Middle frontal gyrus (tissue), 1 donor: ENCODE measurements around the gene TRAPPC5.

Experiments
- DNase-seq: peaks from one replicate; pipeline ENCODE4 v3.0.0-alpha.2; 2015; ENCODE audit warnings: low spot score; ENCODE audit errors: extremely low spot score

The TRAPPC5 gene

GRCh38 chr19:7699003-7699402, 18.4 kb downstream of the TRAPPC5 start:
- DNase-seq = no peak

DNA sequence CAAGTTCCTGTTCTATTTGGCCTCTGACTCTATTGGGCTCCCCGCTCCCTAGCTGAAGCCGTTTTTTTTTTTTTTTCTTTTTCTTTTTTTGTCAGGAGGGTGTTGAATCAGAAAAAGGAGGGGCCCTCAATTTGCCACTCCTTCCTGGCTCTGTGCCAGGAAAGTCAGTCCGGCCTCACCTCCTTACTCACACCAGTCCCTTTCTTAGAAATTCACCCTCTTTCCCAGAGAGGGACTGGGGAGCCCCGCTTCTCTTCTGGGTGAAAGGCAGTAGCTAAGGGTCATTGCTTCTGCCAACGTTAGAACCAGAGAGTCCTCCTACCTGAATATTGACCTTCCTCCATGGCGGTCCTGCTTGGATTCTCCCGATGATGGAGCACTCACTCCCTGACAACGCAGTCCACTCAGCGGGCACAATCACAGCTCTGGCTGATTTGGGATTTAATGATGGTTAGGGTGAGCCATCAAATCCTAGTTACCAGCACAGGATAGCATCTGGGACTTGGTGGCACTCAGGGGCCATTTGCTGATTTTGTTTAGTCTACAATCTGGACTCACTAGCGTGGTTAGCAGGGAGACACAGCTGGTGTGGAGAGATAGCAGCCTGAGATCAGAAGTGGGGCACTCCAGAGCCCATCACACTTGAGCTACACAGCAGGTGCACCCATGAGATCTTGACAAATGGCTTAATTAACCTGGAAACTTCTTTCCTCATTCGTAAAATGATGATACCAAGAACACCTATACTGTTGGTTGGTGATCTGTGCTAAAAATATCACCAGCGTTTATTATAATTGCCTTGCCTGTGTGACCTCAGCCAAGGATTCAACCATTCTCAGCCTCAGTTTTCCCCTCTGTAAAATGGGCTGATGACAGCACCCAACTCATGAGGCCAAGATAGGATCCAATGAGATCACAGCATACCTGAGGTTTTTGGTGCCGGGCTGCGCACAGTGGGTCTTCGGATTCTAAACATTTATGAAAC, 19.1 kb downstream of the TRAPPC5 start:
- DNase-seq = no peak

DNA sequence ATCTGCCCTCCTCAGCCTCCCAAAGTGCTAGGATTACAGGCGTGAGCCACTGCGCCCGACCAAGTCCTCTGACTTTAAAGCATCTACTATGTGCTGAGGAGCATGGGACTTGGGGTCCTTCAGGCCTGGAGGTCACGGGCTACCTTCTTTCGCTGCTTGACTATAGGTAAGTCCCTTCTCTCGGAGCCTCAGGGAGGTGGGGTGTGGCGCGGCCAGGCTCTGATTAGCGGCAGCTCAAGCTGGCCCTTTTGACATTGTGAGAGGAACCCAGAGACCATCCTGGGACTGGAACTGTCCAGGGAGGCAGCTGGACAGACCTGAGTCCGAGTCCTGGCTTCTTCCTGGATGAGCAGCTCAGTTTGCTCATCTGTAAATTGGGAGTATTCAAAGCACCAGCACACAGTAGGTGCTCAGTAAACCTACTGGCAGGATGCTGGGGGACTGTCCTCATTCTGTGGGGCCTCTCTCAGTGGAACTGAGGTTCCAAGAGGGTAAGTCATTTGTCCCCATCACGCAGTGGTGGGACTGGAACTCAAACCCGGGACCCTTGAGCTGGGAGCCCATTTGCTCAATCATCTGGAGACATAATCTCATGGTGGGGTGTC, 20.5 kb downstream of the TRAPPC5 start:
- no peak for DNase-seq

DNA sequence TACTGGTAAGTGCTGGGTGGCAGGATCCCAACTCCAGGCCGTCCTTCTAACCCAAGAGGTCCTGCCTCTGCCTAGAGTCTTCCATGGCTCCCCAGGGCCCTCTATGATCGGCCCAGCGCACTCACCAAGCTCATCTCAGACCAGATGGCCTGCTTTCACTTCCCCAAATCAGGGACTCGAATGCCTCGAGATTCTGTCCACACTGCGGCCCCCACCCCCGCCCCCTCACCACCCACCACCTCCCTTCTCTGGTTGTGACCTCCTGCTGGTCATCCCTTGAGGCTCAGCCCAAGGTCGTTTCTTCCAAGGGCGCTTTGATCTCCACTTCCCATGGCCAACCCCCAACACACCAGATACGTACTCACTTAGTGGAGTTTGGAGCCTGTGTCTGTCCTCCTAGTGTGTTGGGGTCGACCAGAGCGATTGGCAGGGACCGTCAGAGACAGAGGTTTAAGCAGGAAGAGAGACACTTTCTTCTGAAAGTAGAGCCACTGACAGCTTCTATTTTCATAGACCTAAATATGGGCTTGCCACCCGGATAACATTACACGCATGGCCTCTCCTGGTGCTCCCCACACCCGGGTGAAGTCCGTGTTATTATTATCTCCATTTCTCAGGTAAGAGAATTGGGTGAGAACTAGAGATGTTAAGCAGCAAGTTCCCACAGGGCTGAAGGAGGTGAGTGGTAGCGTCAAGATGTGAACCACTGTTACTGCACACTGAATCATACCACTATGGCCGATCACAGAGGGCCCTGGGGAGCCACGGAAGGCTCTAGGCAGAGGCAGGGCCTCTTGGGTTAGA, 21.2 kb downstream of the TRAPPC5 start, which contains the start of gene FCER2:
Gene FCER2 (minus strand): TSS at position 478 of the 804 bp plus-strand sequence. CDS start 2,371 bp downstream, outside the sequence.
- DNase-seq = no peak

DNA sequence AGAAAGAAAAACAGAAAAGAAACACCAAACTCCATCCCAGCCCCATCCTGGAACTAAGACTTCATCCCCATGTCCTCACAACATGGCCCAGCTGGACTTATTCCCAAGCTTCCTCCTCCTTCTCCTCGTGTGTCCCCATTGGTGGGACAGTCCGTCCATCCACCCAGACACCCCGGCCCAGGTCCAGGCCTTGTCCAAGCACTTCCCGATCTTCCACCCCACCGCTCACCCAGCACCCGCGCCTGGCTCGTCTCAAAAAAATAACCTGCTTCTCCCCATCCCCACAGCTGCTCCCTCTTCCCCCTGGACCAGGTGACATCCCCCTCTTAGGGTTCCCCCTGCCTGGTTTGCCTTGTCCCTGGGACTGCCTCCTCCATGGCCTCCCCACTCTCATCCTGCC, 22.7 kb downstream of the TRAPPC5 start:
- DNase-seq = no peak

- no peak for DNase-seq
Observed at GRCh38 chr19:7704280-7705060, 23.8 kb downstream of the TRAPPC5 start.

DNA sequence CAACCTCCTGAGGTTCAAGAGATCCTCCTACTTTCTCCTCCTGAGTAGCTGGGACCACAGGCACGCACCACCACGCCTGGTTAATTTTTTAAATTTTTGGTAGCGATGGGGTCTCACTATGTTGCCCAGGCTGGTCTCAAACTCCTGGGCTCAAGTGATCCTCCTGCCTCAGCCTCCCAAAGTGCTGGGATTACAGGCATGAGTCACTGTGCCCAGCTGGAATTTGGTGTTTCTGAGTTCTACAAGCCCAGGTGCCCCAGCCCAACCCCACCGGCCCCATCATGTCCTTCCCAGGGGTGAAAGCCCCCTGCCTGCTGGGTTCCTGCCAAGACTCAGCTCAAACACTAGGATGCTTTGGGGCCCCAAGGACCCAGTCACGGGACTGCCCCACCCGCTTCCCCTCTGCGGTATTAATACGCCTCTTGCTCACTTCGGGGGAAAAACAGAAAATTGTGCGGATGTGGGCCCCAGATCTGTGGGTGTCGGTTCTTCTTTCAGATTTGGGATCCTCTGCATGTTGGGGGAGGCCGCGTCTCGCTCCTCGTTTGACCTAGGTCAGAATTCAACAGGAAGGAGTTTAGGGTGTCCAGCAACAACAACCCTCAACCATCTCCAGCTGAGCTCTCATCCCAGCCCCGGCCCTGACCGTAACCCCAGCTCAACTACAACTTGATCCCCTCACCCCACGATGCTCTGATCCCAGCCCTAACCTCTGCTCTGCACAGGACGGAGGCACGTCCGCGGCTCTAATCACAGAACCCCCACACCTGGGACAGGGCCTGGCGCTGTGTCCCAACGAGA, 25.0 kb downstream of the TRAPPC5 start:
- no peak for DNase-seq

- DNase-seq = no peak
Observed at GRCh38 chr19:7706188-7706954, 25.7 kb downstream of the TRAPPC5 start.

DNA sequence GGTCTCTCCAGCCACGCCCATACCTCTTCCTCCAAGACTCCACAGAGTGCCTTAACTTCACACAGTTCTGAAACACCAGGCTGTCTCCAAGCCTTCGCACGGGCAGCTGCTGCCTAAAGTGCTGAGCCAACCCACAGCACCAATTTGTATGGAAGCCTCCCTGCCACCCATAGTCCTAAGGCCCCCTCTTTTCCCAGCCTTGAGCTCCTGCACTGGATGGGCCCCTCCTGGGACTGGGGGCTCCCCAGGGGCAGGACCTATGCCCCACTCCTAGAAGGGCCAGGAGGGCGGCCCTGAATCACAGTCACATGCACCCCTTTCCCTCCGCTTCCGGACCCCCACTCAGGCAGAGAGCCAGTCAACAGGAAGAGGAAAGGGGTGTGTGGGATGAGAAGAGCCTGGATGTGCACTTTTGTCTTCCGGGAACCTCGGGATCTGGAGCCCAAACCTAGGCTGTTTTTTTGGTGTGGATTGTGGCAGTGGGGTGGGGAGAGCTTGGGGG, 26.4 kb downstream of the TRAPPC5 start:
- no peak for DNase-seq

- no peak for DNase-seq
Observed at GRCh38 chr19:7709932-7710460, 29.4 kb downstream of the TRAPPC5 start.

DNA sequence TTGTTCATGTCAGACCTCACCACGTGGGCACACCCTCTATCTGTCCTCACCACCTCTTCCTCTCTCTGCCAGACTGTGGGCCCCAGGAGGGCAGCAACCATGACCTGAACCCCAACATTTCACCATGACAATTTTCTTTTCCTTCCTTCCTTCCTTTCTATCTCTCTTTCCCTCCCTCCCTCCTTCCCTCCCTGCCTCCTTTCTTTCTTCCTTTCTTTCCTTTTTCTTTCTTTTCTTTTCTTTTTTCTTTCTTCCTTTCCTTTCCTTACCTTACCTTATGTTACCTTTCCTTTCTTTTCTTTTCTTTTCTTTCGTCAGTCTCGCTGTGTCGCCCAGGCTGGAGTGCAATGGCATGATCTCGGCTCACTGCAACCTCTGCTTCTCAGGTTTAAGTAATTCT, 30.0 kb downstream of the TRAPPC5 start:
- DNase-seq = no peak

- DNase-seq = no peak
Observed at GRCh38 chr19:7715671-7716070, 35.0 kb downstream of the TRAPPC5 start.

DNA sequence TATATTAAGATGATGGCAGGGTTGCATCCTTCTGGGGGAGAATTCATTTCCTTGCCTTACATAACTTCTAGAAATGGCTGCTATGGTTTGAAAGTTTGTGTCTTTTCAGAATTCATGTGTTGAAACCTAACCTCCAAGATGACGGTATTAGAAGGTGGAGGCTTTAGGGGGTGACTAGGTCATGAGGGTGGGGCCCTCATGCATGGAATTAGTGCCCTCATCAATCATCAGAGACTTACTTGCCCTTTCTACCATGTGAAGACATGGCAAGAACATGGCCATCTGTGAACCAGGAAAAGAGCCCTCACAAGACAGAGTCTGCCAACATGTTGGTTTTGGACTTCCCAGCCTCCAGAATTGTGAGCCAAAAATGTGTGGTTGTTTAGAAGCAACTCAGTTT, 36.1 kb downstream of the TRAPPC5 start:
- DNase-seq = no peak

DNA sequence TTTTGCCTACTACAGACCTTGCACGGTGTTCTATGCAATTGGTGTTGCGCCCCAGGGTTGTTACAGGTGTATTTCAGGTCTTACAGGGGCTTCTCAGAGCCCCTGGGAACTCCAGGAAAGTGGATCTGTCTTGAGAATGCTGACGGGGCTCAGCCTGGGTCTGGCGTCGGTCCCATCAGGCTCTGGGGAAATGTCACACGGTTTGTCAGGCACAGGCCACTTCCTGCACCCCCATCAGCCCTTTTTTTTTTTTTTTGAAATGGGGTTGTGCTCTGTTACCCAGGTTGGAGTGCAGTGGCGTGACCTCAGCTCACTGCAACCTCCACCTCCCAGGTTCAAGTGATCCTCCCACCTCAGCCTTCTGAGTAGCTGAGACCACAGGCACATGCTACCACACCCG, 38.0 kb downstream of the TRAPPC5 start:
- no peak for DNase-seq

- no peak for DNase-seq
Observed at GRCh38 chr19:7720351-7720750, 39.7 kb downstream of the TRAPPC5 start.

DNA sequence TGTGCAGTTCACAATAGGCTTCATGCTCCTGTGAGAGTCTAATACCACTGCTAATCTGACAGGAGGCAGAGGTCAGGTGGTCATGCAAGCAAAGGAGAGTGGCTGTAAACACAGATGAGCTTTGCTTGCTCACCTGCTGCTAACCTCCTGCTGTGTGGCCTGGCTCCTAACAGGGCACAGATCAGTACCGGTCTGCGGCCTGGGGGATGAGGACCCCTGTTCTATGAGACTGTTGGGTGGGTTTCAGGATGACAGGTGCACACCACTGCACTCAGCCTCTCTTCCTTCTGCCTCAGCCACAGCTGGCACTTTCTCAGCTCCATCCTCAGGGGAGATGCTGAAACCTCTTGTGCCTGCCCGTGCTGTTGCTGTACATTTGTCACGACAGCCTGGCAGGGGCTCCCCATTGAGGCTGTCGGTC, 41.6 kb downstream of the TRAPPC5 start:
- DNase-seq = no peak

DNA sequence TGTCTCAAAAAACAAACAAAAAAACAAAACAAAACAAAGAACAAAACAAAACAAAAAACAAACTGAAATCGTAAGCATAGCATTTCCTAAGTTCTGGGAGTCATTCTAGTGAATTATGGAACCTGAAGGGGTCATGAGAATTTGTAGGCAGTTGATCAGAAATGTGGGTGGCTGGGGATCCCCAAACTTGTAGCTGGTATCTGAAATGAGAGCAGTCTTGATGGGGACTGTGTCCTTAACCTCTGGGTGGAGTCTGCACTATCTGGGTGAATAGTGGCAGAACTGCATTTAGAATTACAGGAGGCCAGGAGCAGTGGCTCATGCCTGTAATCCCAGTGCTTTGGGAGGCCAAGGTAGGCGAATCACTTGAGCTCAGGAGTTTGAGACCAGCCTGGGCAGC, 45.2 kb downstream of the TRAPPC5 start:
- no peak for DNase-seq

DNA sequence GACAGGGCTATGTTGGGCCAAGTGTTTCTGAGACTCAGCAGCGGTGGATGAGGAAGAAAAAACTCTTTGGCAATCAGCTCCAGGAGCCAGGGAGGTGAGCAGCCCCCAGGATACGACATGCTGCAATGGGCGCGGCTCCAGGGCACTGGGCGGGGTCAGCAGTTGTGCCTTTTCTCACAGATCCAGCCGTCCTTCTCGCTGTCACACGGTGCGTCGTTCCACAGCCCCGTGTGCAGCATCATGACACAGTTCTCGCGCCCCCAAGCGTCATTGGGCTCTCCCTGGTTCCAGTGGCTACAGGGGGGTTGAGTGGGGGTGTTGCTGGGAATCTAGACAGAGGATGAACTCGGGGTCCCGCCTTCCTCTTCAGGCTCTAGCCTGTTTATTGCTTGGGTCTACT, 48.6 kb downstream of the TRAPPC5 start:
- DNase-seq = no peak

- DNase-seq = no peak
Observed at GRCh38 chr19:7729831-7730285, 49.2 kb downstream of the TRAPPC5 start.
